H9 (cell line): ENCODE measurements around the gene RUNX1. TPM values are rescaled to one million over a fixed set of nuclear protein-coding genes. Genes with fewer than 3 reads are reported as not detected.

Experiments used
- DNase-seq: peaks from one replicate; pipeline ENCODE4 v3.0.0-alpha.2; 2017
- H2AFZ ChIP-seq: one replicate; pipeline ENCODE4 v1.6.1; 2013; ENCODE audit warnings: mild to moderate bottlenecking, low read length, control low read depth, moderate library complexity
- H2AK5ac ChIP-seq: 2 replicates; pipeline ENCODE4 v1.6.1; 2013; ENCODE audit warnings: low read length, control low read depth, mixed read lengths; ENCODE audit not compliant: insufficient read length
- H2BK120ac ChIP-seq: one replicate; pipeline ENCODE4 v1.6.1; 2013; ENCODE audit warnings: low read depth, mild to moderate bottlenecking, low read length, control low read depth, inconsistent platforms; ENCODE audit not compliant: poor library complexity, severe bottlenecking
- H2BK12ac ChIP-seq: 2 replicates; pipeline ENCODE4 v1.6.1; 2013; ENCODE audit warnings: low read length, control low read depth, mixed read lengths, low read depth; ENCODE audit not compliant: insufficient read length
- H2BK15ac ChIP-seq: 2 replicates; pipeline ENCODE4 v1.6.1; 2013; ENCODE audit warnings: low read depth, low read length, control low read depth
- H2BK20ac ChIP-seq: one replicate; pipeline ENCODE4 v1.6.1; 2013; ENCODE audit warnings: low read depth, mild to moderate bottlenecking, low read length, control low read depth, inconsistent platforms; ENCODE audit not compliant: poor library complexity, severe bottlenecking
- H2BK5ac ChIP-seq: 2 replicates; pipeline ENCODE4 v1.6.1; 2013; ENCODE audit warnings: low read length, control low read depth, mixed read lengths; ENCODE audit not compliant: insufficient read length
- H3K14ac ChIP-seq: 2 replicates; pipeline ENCODE4 v1.6.1; 2013; ENCODE audit warnings: low read length, control low read depth; ENCODE audit not compliant: insufficient read depth
- H3K18ac ChIP-seq: 2 replicates; pipeline ENCODE4 v1.6.1; 2013; ENCODE audit warnings: low read depth, mild to moderate bottlenecking, mixed read lengths, low read length, control low read depth; ENCODE audit not compliant: insufficient read length
- H3K23ac ChIP-seq: 2 replicates; pipeline ENCODE4 v1.6.1; 2013; ENCODE audit warnings: low read length, control low read depth, mixed read lengths, low read depth; ENCODE audit not compliant: insufficient read length
- H3K23me2 ChIP-seq: 2 replicates; pipeline ENCODE4 v1.6.1; 2013; ENCODE audit warnings: low read depth, mild to moderate bottlenecking, mixed read lengths, low read length, control low read depth; ENCODE audit not compliant: insufficient read length, poor library complexity, severe bottlenecking
- H3K27ac ChIP-seq: 2 replicates; pipeline ENCODE4 v1.5.1; 2013; ENCODE audit warnings: low read length, control low read depth, mixed read lengths, low read depth; ENCODE audit not compliant: insufficient read length
- H3K27me3 ChIP-seq: 2 replicates; pipeline ENCODE4 v1.6.1; 2013; ENCODE audit warnings: low read length, control low read depth, inconsistent platforms; ENCODE audit not compliant: insufficient read depth
- H3K4ac ChIP-seq: 2 replicates; pipeline ENCODE4 v1.6.1; 2013; ENCODE audit warnings: low read depth, mild to moderate bottlenecking, control low read depth, inconsistent platforms, low read length, moderate library complexity
- H3K4me1 ChIP-seq: 2 replicates; pipeline ENCODE4 v1.6.1; 2013; ENCODE audit warnings: low read length, control low read depth, inconsistent platforms; ENCODE audit not compliant: insufficient read depth
- H3K4me2 ChIP-seq: 2 replicates; pipeline ENCODE4 v1.6.1; 2013; ENCODE audit warnings: low read length, control low read depth, mixed read lengths; ENCODE audit not compliant: insufficient read length, insufficient read depth
- H3K56ac ChIP-seq: 2 replicates; pipeline ENCODE4 v1.6.1; 2013; ENCODE audit warnings: low read depth, mild to moderate bottlenecking, mixed read lengths, low read length, control low read depth; ENCODE audit not compliant: insufficient read length
- H3K79me1 ChIP-seq: 2 replicates; pipeline ENCODE4 v1.6.1; 2013; ENCODE audit warnings: low read depth, mild to moderate bottlenecking, moderate library complexity, low read length, control low read depth, inconsistent platforms; ENCODE audit not compliant: insufficient read depth, poor library complexity, severe bottlenecking
- H3K79me2 ChIP-seq: 2 replicates; pipeline ENCODE4 v1.6.1; 2013; ENCODE audit warnings: low read length, control low read depth, inconsistent platforms; ENCODE audit not compliant: insufficient read depth
- H3K9ac ChIP-seq: 2 replicates; pipeline ENCODE4 v1.6.1; 2013; ENCODE audit warnings: low read length, control low read depth, mixed read lengths; ENCODE audit not compliant: insufficient read length; ENCODE audit errors: extremely low read depth
- H3K9me3 ChIP-seq: one replicate; pipeline ENCODE4 v1.6.1; 2013; ENCODE audit warnings: low read depth, low read length, inconsistent platforms; ENCODE audit not compliant: control insufficient read depth
- H3T11ph ChIP-seq: one replicate; pipeline ENCODE4 v1.6.1; 2013; ENCODE audit warnings: mild to moderate bottlenecking, low read length, control low read depth, inconsistent platforms
- H4K20me1 ChIP-seq: one replicate; pipeline ENCODE4 v1.6.1; 2013; ENCODE audit not compliant: control insufficient read depth, insufficient read length, insufficient read depth
- H4K5ac ChIP-seq: 2 replicates; pipeline ENCODE4 v1.6.1; 2013; ENCODE audit warnings: low read depth, mild to moderate bottlenecking, mixed read lengths, low read length, control low read depth; ENCODE audit not compliant: insufficient read length
- H4K8ac ChIP-seq: replicated peaks from 2 replicates; pipeline ENCODE4 v1.6.1; 2013; ENCODE audit warnings: low read length, control low read depth, mixed read lengths, low read depth; ENCODE audit not compliant: insufficient read length
- H4K91ac ChIP-seq: 2 replicates; pipeline ENCODE4 v1.6.1; 2013; ENCODE audit warnings: low read depth, mild to moderate bottlenecking, moderate library complexity, mixed read lengths, low read length, control low read depth; ENCODE audit not compliant: insufficient read length
- H3K27ac Mint-ChIP-seq, 3 experiments: 2 replicates in 2 of 3; 3 replicates in 1 of 3; pipeline ENCODE4 v1.8.0; 2020 to 2021; ENCODE audit warnings: mixed read lengths in 3 of 3, mild to moderate bottlenecking in 1 of 3, moderate library complexity in 1 of 3
- H3K27me3 Mint-ChIP-seq: 2 replicates; pipeline ENCODE4 v1.8.0; 2021; ENCODE audit warnings: low read depth, mild to moderate bottlenecking, moderate library complexity, mixed read lengths
- H3K36me3 Mint-ChIP-seq, 3 experiments: 2 replicates in 2 of 3; 3 replicates in 1 of 3; pipeline ENCODE4 v1.8.0; 2020 to 2021; ENCODE audit warnings: low read depth in 3 of 3, mixed read lengths in 3 of 3; ENCODE audit not compliant: insufficient read depth in 1 of 3
- H3K4me1 Mint-ChIP-seq, 2 experiments: 2 replicates each; pipeline ENCODE4 v1.8.0; 2020; ENCODE audit warnings: mixed read lengths in 2 of 2
- H3K4me3 Mint-ChIP-seq, 2 experiments: 2 replicates in 1 of 2; 3 replicates in 1 of 2; pipeline ENCODE4 v1.8.0; 2020 to 2021; ENCODE audit warnings: mild to moderate bottlenecking in 2 of 2, mixed read lengths in 2 of 2, moderate library complexity in 1 of 2
- H3K9me3 Mint-ChIP-seq, 2 experiments: 2 replicates in 1 of 2; 3 replicates in 1 of 2; pipeline ENCODE4 v1.8.0; 2020; ENCODE audit warnings: mild to moderate bottlenecking in 2 of 2, mixed read lengths in 2 of 2, moderate library complexity in 1 of 2
- CTCF ChIP-seq: fragments of 200-600 bp; sonication (generic); conservative IDR thresholded peaks from 3 replicates; pipeline ENCODE4 v1.8.0; 2021; ENCODE audit warnings: antibody characterized with exemption, mild to moderate bottlenecking
- WGBS: extraction: QIAGEN DNeasy Blood & Tissue Kit; methylation state at CpG from one replicate; pipeline ENCODE4 v1.1.7; 2013; ENCODE audit warnings: missing lambda C conversion rate, low lambda C conversion rate, mixed read lengths; ENCODE audit not compliant: insufficient read length; ENCODE audit errors: extremely low coverage; 5-methylcytosine and 5-hydroxymethylcytosine counted together
- total RNA-seq: library from RNA; stranded (reverse); gene quantifications from 2 replicates; pipeline ENCODE4 v1.2.1, GENCODE V29; 2021

The RUNX1 gene
- total RNA-seq, 1 experiment from 2014 or later, result 0.72 TPM

GRCh38 chr21:34864370-34865149 lies 184.5 kb downstream of the RUNX1 start:
- peaks cover 42% of the 10 kb centered on the region for H3K27me3 ChIP-seq
- no peaks in the 10 kb centered on the region for H3K79me1 ChIP-seq
- no peaks in the 10 kb centered on the region for H3K23me2 ChIP-seq
- H2AFZ ChIP-seq, result no peak overlapping the region
- no peak overlapping the region for H3K4ac ChIP-seq
- Mint-ChIP-seq H3K4me1 (peaks cover 32 to 45% of the 10 kb centered on the region in 2 experiments), H3K27me3 (peaks cover 96% of the 10 kb centered on the region), H3K9me3 (peaks cover 0 to 4% of the 10 kb centered on the region in 2 experiments; a peak in 1 of 5 replicates), H3K27ac (no peak overlapping the region), H3K36me3 (no peaks in the 10 kb centered on the region), H3K4me3 (no peak overlapping the region; a peak in 1 of 5 replicates)
- TF ChIP-seq CTCF, result no peak
- H3K4me1 ChIP-seq, result 0 out of 2 replicates have a peak, but pooled peaks cover 2% of the 10 kb centered on the region
- no peak overlapping the region for H2BK20ac ChIP-seq
- H3K23ac ChIP-seq, result no peak overlapping the region
- H2BK12ac ChIP-seq, result no peak overlapping the region
- no peak overlapping the region for H3K4me2 ChIP-seq
- H2BK5ac ChIP-seq, result no peak overlapping the region
- H4K8ac ChIP-seq, result no peak overlapping the region
- H3K27ac ChIP-seq, result no peak overlapping the region
- no peak overlapping the region for H2BK120ac ChIP-seq
- H2BK15ac ChIP-seq, result no peak overlapping the region
- H4K5ac ChIP-seq, result no peak overlapping the region
- H3K14ac ChIP-seq, result no peak overlapping the region
- no peak overlapping the region for H3K18ac ChIP-seq
- H3K56ac ChIP-seq, result no peak overlapping the region
- no peaks in the 10 kb centered on the region for H3K79me2 ChIP-seq
- no peaks in the 10 kb centered on the region for H3K9me3 ChIP-seq
- H2AK5ac ChIP-seq, result no peak overlapping the region
- no peak overlapping the region for H4K91ac ChIP-seq
- H3T11ph ChIP-seq, result no peak overlapping the region
- H4K20me1 ChIP-seq, result no peaks in the 10 kb centered on the region
- WGBS, result no CpG with 5 or more reads among the region's 8 CpGs
- DNase-seq, result no peak
- no peak overlapping the region for H3K9ac ChIP-seq
